Measurements from ENCODE around the gene GLIPR1L2.

GLIPR1L2 gene

DNA sequence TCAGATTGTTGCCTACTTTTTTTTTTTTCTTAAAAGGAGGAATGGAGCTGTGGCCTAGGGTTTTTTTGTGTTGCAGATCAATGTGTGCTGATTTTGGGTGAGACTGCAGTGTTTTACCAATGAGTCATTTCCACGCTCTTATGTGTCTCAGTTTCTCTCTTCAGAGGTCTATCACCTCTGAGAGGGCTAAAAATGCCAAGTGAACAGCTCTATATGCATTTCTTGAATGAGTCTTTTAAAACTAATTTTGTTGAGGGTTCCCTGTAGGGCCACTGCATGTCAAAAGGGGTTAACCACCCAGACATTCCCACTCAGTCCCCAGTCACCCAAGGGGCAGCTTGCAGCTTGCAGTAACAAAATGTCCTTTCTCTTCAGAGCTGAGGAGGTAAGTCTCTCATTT, 24.3 kb upstream of the GLIPR1L2 start:
- TF ChIP-seq ESRRG (CRISPR knock-in tag; IDR thresholded peaks at IDR 0.05): no peak
- TF ChIP-seq TOX (CRISPR knock-in tag; IDR thresholded peaks at IDR 0.05; ENCODE audit: borderline replicate concordance): no peak
- TF ChIP-seq ZC3H10 (CRISPR knock-in tag; IDR thresholded peaks at IDR 0.05): no peak
- no peak for TF ChIP-seq CREB5 (CRISPR knock-in tag; IDR thresholded peaks at IDR 0.05; ENCODE audit: low read depth)
- TF ChIP-seq ZFP3 (CRISPR knock-in tag; IDR thresholded peaks at IDR 0.05): no peak
- TF ChIP-seq ZNF70 (CRISPR knock-in tag; IDR thresholded peaks at IDR 0.05): no peak
- no peak for TF ChIP-seq GLIS3 (CRISPR knock-in tag; IDR thresholded peaks at IDR 0.05)
- no peak for TF ChIP-seq ISL1 (CRISPR knock-in tag; IDR thresholded peaks at IDR 0.05)
- no peak for TF ChIP-seq BACH2 (CRISPR knock-in tag; IDR thresholded peaks at IDR 0.05; ENCODE audit: borderline replicate concordance)
- TF ChIP-seq PPARA (CRISPR knock-in tag; IDR thresholded peaks at IDR 0.05; ENCODE audit: borderline replicate concordance): no peak
- TF ChIP-seq ZNF8 (CRISPR knock-in tag; IDR thresholded peaks at IDR 0.05): no peak
- TF ChIP-seq PATZ1 (CRISPR knock-in tag; IDR thresholded peaks at IDR 0.05; ENCODE audit: borderline replicate concordance): no peak
- no peak for TF ChIP-seq ZFP30 (CRISPR knock-in tag; IDR thresholded peaks at IDR 0.05)
- TF ChIP-seq TCF4 (CRISPR knock-in tag; IDR thresholded peaks at IDR 0.05; ENCODE audit: borderline replicate concordance): no peak
- TF ChIP-seq OSR1 (CRISPR knock-in tag; IDR thresholded peaks at IDR 0.05): no peak
- ATAC-seq: no peak

- no peak for ATAC-seq
- TF ChIP-seq ESRRG (CRISPR knock-in tag; IDR thresholded peaks at IDR 0.05): no peak
- TF ChIP-seq ISL1 (CRISPR knock-in tag; IDR thresholded peaks at IDR 0.05): no peak
- TF ChIP-seq CSDC2 (CRISPR knock-in tag; IDR thresholded peaks at IDR 0.05): no peak
Measured at GRCh38 chr12:75374971-75375370, 15.9 kb upstream of the GLIPR1L2 start.

DNA sequence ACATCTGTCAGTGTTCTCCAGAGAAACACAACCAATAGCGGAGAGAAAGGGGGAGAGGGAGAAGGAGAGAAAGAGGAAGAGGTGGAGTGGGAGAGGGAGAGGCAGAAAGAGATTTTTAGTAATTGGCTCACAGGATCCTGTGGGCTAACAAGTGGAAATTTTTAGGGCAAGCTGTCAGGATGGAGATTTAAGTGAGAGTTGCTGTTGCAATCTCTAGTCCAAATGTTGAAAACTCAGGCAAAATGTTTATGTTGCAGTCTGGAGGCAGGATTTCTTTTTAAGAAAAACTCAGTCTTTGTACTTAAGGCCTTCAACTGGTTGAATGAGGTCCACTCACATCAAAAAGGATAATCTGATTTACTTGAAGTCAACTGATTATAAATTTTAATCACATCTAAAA, 12.5 kb upstream of the GLIPR1L2 start:
- no peak for ATAC-seq
- TF ChIP-seq CSDC2 (CRISPR knock-in tag; IDR thresholded peaks at IDR 0.05): no peak
- TF ChIP-seq ZNF70 (CRISPR knock-in tag; IDR thresholded peaks at IDR 0.05): no peak
- TF ChIP-seq ISL1 (CRISPR knock-in tag; IDR thresholded peaks at IDR 0.05): no peak
- no peak for TF ChIP-seq ZNF8 (CRISPR knock-in tag; IDR thresholded peaks at IDR 0.05)
- no peak for TF ChIP-seq PATZ1 (CRISPR knock-in tag; IDR thresholded peaks at IDR 0.05; ENCODE audit: borderline replicate concordance)
- no peak for TF ChIP-seq SNAI2 (CRISPR knock-in tag; IDR thresholded peaks at IDR 0.05)
- TF ChIP-seq, protein P1, sequence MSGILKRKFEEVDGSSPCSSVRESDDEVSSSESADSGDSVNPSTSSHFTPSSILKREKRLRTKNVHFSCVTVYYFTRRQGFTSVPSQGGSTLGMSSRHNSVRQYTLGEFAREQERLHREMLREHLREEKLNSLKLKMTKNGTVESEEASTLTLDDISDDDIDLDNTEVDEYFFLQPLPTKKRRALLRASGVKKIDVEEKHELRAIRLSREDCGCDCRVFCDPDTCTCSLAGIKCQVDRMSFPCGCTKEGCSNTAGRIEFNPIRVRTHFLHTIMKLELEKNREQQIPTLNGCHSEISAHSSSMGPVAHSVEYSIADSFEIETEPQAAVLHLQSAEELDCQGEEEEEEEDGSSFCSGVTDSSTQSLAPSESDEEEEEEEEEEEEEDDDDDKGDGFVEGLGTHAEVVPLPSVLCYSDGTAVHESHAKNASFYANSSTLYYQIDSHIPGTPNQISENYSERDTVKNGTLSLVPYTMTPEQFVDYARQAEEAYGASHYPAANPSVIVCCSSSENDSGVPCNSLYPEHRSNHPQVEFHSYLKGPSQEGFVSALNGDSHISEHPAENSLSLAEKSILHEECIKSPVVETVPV (CRISPR knock-in tag; IDR thresholded peaks at IDR 0.05): no peak
- TF ChIP-seq ZFP30 (CRISPR knock-in tag; IDR thresholded peaks at IDR 0.05): no peak
- TF ChIP-seq ZNF565 (CRISPR knock-in tag; conservative IDR thresholded peaks at IDR 0.05; ENCODE audit: low read depth): no peak
- no peak for TF ChIP-seq RARB (CRISPR knock-in tag; IDR thresholded peaks at IDR 0.05)
- no peak for TF ChIP-seq ZC3H10 (CRISPR knock-in tag; IDR thresholded peaks at IDR 0.05)
- TF ChIP-seq POU6F1 (CRISPR knock-in tag; IDR thresholded peaks at IDR 0.05; ENCODE audit: borderline replicate concordance, low read depth): no peak
- no peak for TF ChIP-seq TOX (CRISPR knock-in tag; IDR thresholded peaks at IDR 0.05; ENCODE audit: borderline replicate concordance)
- TF ChIP-seq, protein P2, sequence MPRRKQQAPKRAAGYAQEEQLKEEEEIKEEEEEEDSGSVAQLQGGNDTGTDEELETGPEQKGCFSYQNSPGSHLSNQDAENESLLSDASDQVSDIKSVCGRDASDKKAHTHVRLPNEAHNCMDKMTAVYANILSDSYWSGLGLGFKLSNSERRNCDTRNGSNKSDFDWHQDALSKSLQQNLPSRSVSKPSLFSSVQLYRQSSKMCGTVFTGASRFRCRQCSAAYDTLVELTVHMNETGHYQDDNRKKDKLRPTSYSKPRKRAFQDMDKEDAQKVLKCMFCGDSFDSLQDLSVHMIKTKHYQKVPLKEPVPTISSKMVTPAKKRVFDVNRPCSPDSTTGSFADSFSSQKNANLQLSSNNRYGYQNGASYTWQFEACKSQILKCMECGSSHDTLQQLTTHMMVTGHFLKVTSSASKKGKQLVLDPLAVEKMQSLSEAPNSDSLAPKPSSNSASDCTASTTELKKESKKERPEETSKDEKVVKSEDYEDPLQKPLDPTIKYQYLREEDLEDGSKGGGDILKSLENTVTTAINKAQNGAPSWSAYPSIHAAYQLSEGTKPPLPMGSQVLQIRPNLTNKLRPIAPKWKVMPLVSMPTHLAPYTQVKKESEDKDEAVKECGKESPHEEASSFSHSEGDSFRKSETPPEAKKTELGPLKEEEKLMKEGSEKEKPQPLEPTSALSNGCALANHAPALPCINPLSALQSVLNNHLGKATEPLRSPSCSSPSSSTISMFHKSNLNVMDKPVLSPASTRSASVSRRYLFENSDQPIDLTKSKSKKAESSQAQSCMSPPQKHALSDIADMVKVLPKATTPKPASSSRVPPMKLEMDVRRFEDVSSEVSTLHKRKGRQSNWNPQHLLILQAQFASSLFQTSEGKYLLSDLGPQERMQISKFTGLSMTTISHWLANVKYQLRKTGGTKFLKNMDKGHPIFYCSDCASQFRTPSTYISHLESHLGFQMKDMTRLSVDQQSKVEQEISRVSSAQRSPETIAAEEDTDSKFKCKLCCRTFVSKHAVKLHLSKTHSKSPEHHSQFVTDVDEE (CRISPR knock-in tag; IDR thresholded peaks at IDR 0.05): no peak
- no peak for TF ChIP-seq ARNTL (CRISPR knock-in tag; IDR thresholded peaks at IDR 0.05; ENCODE audit: borderline replicate concordance, low read depth)
- TF ChIP-seq OSR1 (CRISPR knock-in tag; IDR thresholded peaks at IDR 0.05): no peak
- no peak for TF ChIP-seq ESRRG (CRISPR knock-in tag; IDR thresholded peaks at IDR 0.05)

Measured in SK-N-SH treated with all-trans-retinoic acid at 6 μM for 48 hours (cell line).